ENCODE data around the gene PCSK7.
"Not testable (repeated sequence)": the region's sequence is repeated elsewhere in the genome, so short reads cannot be mapped to it uniquely, and the experiment has no call there.

- TF ChIP-seq CTCF (conservative IDR thresholded peaks at IDR 0.05; ENCODE audit: low read depth, low read length); EZH2phosphoT487 (IDR thresholded peaks at IDR 0.05; ENCODE audit: borderline replicate concordance, low read length); EZH2 (IDR thresholded peaks at IDR 0.05; ENCODE audit: low read length, unreplicated experiment): not testable (repeated sequence)
These were observed 32.9 kb upstream of the PCSK7 start for GRCh38 chr11:117264624-117265323.
